ENCODE measurements around the gene PHAF1.
A peak's percentile ranks its signal among the peaks of the same experiment; 100 is the strongest.

DNA sequence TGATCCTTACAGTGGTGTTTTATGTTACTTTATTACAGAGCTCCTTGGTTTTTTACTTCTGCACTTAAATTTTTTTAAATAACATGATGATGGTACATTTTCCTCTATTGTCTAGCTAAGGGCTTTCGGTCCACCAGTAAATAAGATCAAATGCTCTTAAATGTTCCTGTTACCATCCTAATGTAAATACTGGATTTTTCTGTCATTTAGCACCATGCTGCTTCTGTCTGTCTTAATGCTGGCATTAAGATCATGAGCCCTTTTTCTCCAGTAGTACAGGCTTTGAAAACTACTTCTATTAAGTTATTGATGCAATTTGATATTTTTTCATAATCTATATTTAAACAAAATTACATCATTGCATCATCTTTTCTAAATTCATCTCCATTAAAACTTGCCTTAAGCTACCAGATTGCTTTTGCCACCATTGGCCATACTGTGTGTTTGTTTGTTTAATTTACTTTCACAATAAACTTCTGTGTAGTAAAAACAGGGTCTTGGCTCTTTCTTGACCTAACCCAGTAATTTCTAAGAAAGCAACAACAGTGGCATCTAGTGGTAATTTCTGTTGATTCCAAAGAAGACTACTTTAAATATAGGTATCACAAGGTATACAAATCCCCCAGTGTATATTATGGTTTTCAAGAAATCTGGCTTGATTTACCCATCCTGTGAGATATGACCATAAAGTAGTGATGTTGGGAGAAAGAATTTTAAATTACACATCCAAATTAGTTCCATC lies 9.0 kb upstream of the PHAF1 start:
- TF ChIP-seq, protein P1, sequence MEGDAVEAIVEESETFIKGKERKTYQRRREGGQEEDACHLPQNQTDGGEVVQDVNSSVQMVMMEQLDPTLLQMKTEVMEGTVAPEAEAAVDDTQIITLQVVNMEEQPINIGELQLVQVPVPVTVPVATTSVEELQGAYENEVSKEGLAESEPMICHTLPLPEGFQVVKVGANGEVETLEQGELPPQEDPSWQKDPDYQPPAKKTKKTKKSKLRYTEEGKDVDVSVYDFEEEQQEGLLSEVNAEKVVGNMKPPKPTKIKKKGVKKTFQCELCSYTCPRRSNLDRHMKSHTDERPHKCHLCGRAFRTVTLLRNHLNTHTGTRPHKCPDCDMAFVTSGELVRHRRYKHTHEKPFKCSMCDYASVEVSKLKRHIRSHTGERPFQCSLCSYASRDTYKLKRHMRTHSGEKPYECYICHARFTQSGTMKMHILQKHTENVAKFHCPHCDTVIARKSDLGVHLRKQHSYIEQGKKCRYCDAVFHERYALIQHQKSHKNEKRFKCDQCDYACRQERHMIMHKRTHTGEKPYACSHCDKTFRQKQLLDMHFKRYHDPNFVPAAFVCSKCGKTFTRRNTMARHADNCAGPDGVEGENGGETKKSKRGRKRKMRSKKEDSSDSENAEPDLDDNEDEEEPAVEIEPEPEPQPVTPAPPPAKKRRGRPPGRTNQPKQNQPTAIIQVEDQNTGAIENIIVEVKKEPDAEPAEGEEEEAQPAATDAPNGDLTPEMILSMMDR (IDR thresholded peaks at IDR 0.05 in 8 of 11, conservative IDR thresholded peaks at IDR 0.05 in 3 of 11), result peak in 2 of 11 experiments; percentile 6 to 14
- TF ChIP-seq POLR2A (IDR thresholded peaks at IDR 0.05), result no peak
